HG03097 (cell line): ENCODE results near the gene RIGI.
"Not testable (repeated sequence)": the region's sequence is repeated elsewhere in the genome, so short reads cannot be mapped to it uniquely, and the experiment has no call there.

ENCODE experiments used
- ATAC-seq: cut with Tn5 transposase; IDR thresholded peaks from one replicate; pipeline ENCODE4 v1.9.1; 2021; ENCODE audit not compliant: unreplicated experiment, low FRiP score

RIGI gene

DNA sequence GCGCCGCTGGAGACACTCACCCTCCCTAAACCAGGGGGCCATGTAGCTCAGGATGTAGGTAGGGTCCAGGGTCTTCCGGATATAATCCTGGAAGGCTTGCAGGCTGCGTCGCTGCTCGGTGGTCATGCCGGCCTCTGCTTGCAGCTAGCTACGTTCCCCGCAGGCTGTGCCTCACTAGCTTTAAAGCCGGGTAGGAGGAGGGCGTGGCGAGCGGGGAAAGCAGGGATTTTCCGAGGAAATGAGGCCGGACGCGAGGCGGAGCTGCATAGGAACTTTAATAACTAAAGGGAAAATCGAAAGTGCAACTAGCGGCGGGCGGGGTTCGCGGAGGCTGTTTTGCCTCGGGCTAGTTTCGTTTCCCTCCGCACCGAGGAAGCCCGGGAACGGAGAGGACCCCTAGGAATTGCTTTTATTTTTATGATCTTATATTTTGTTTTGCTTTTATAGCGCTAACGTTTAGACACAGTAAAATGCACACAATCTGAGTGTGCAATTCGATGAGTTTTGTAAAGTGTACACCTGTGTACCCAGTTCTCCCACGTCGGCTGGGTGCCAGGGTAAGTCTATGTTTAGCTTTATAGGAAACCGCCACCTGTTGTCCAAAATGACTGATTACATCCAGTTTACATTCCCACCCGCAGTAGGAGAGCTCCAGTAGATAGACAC is at the start of gene RIGI:
TSS of gene RIGI (minus strand) at position 156 of the 666 bp plus-strand sequence. CDS start at position 126, 30 bp downstream.
- ATAC-seq = peak; percentile 71

DNA sequence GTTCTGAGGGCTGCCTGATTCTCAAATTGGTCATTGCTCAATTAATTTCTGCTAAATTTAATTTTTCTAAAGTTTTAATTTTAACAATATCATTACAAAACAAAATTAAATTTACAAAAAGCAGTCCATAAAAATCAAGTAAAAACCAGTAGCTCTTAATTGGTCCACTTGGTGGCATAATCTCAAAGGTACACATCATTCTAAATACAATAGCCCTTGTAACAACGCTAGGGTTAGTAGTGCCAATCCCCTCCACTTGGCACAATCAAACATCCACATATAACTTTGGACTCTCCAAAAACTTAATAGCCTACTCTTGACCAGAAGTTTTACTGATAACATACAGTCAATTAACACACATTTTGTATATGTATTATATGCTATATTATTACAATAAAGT is 48.9 kb upstream of the RIGI start:
- no peak for ATAC-seq

DNA sequence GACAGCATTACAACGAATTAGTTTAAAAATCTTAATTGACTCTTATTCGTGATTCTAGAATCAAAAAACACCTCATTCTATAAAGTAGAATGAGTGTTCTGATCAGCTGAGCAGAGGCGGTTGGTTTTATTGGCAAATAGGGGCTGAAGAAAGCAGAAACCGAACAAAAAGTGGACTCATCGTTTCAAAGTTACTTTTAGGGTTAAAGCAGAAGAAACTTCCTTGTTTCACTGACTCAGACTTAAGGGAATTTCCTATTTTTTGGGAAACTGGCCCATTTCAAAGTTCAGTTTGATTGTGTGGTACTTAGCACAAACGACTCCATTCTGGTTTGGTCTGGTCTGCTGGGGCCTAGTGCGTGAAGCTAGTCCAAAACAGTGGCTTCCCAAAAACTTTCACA is 47.8 kb upstream of the RIGI start:
- no peak for ATAC-seq

DNA sequence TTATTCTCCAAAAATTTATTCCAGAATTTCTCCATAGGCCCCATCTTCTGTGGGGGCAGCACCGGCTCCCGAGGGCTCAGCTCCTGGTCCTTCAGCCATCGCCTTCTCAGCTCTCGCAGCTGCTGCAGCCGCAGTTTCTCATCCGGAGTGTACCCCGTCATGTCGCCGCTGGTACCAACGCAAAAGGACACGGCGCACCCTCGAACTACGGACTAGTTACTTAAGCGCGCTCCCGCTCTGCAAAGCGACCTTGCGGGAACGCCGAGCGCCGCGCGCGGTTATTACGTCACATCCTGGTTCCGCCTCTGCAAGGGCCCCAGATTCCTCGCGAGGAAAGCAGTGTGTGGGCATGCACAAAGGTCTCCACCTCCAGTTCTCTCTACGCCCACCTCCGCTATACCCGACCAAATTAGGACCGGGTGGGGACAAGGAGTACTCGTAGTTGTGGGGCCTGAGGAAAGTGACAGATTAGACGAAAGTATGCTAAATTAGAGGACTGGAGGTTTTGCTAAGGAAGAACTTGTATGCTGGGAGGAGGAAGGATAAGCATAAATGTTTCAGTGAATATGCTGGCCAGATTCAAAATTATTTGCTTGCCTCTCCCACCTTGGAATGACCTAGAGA is 47.0 kb upstream of the RIGI start, which contains the start of gene NDUFB6:
TSS of gene NDUFB6 (minus strand) at position 260 of the 624 bp plus-strand sequence. CDS start at position 161, 99 bp downstream.
- peak; percentile 88 for ATAC-seq

DNA sequence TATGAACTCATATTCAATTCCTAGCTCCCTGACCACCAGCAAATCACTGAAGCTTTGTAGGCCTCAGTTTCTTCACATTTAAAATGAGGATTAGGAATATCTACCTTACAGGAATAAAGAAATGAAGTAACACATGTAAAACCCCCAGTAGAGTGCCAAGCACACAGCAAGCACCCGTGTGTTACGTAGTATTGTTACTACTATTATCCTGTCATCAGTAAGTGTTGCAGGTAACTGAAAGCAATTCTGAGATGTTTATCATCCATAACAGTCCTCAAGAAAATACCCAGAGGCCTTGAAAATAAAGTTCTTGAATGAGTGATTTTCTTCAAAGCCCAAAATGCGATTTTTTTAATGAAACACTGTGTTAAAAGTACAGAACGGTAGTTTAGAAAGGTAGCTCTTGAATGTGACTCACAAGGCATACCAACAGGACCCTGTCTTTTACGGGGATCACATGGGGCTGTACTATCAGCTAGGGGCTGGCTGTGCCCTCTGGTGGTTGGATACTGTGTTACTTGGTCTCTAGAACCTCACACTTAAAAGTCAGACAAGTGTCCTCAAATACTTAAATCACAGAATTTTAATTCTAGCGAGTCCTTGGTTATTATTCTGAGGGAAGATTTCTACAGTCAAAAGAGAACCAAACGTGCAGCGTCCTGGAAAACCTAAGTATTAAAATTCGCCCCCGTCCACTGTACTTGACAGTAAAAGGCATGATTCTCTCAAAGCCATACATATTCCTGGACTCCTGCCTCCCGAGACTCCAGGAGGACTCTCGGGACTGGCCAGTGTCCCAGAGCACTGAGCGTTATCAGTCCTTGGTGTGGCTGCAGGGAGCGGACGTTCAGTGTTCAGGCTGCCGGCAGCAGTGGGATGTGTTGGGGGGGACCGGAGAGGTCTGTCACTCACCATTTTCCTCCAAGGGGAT is 46.2 kb upstream of the RIGI start:
- ATAC-seq = peak; percentile 89

DNA sequence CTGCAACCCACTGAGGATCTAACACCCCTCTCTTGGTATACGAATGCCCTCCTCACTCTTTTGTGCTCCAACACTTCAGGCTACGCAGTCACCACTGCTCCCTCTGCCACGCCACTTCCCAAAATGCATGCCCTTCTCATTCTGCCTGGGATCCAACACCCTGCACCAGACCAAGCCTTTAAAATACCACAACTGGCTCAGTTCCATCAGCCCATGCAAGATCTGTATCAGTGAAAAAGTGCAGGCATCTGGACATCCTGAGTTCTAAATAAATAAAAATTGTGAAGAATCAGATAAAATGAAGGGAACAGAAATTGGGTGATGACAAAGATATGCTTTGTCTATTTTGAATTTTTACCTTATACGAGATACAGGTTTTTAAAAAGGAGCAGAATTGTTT is 44.3 kb upstream of the RIGI start:
- no peak for ATAC-seq

DNA sequence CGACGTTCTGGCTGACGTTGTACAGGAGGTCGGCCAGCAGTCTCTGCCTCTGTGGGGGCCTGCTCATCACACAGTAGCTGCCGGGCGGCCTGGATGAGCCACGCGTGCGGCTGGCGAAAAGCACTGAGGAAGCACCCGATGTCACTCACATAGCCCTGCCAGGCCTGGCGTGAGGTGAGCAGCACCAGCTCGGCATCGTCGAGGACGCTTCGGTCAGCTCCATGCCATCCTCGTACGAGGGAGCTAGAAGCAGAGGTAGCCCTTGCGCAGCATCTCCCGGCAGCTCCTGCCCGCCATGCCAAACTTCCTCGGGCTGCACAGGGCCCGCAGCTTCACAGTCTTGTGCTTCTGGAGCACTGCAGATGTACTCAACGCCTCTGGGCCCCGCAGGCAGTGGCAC is 40.8 kb upstream of the RIGI start:
- no peak for ATAC-seq

DNA sequence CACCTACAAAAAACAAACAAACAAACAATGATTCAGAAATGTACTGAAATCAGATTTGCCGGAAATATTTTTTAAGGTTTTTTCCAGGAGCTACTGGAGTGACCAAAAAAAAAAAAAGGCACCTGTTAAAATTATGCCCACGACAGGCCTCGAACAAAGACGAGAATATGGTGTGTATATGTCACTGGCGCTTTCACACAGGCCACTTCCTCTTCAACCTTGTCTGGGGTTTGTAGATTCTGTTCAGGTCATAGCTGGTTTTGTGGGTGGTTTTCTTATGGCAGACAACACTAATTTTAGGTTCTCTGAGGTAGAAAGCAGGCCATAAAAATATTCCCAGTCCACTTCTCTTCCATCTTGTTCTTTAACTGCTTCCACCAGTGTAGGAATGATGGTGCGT is 40.0 kb upstream of the RIGI start:
- no peak for ATAC-seq

DNA sequence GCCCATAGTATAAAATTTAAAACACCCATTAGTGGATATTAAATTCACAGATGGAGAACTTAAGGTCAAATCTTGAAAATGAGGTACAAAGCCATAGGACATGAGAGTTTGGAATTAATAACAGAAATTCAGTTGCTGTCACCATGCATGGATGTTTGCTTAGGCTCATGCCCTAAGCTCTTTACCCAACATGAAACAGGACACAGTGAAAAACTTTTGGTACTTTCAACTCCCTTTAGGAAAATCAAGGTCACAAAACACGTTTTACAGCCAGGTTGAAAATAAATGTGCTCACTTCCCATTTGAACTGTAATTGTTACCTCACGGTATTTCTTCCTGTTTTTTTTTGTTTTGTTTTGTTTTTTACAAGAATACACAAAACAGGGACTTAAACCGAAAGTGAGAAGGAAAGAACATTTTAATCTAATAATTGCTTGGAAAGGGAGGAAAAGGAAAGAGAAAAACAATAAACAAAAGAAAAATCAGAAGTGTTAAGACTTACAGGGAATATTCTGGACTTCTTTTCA is 32.5 kb upstream of the RIGI start:
- no peak for ATAC-seq

DNA sequence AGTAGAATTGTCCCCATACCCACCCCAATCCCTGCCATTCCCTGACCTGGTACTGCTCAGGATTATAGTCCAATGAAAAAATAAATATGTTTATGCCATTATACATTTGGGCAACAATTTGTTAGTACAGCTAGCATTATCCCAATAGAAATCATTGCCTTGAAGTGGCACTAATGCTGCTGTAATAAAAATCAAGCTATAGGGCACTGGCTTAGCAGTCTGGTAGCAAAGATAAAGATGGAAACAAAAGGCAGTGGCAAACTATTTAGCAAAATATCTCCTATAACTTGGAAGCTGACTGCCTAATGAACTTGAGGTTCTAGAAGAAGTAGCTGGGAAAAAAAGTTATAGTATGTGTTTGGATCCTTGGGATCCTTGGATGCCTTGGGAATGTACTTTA is 28.6 kb upstream of the RIGI start:
- ATAC-seq = no peak

DNA sequence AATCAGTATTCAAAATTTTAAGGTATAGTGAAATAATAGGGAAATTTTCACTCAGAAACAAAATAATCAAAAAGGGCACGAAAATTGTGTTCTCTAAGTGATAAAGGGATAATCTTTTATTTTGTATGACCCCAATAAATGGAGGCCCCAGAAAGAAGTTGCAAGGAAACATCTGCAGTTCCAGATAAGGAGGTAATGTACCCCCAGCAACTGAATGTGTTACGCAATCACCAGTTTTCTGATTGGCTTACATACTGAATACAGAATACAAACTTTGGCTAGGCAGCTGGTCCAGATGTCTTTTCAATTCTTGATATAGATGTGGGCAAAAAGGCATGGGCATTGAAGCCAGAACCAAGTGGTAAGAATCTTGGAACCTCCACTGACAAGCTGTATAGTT is 28.1 kb upstream of the RIGI start:
- ATAC-seq = no peak

DNA sequence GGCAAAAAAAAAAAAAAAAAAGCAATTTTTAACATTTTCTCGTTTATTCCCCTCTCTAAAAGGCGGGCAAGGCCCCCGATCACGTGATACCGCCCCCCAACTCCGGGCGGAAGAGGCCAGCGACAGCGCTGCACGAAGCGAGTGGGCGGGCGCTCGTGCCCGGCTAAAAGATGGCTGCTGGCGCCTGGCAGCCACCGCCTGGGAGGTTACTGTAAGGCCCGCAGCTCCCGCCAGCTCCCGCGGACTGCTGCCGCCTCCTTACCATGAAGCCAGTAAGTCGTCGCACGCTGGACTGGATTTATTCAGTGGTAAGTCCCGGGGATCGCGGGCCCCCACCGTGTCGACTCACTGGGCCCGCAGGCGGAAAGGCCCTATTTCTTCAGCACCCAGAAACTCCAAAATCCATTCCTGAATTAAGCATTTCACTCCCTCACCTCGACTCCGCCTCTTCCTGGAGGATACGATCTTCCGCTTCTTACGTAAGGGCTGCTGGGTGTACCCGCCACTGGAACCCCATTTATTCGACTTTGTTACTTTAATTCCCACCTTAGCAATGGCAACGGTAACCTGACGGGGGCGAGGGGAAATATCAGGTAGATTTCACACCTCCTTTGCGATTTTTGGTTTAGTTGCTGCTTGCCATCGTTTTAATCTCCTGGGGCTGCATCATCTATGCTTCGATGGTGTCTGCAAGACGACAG is 26.3 kb upstream of the RIGI start, which contains the start of the genes SMIM27 and TOPORS:
TSS of gene SMIM27 (plus strand) at position 156 of the 701 bp plus-strand sequence. CDS start at position 264, 108 bp downstream.
TSS of gene TOPORS (minus strand) at position 415 of the 701 bp plus-strand sequence. CDS start at position 265, 150 bp downstream.
- peak; percentile 64 for ATAC-seq

DNA sequence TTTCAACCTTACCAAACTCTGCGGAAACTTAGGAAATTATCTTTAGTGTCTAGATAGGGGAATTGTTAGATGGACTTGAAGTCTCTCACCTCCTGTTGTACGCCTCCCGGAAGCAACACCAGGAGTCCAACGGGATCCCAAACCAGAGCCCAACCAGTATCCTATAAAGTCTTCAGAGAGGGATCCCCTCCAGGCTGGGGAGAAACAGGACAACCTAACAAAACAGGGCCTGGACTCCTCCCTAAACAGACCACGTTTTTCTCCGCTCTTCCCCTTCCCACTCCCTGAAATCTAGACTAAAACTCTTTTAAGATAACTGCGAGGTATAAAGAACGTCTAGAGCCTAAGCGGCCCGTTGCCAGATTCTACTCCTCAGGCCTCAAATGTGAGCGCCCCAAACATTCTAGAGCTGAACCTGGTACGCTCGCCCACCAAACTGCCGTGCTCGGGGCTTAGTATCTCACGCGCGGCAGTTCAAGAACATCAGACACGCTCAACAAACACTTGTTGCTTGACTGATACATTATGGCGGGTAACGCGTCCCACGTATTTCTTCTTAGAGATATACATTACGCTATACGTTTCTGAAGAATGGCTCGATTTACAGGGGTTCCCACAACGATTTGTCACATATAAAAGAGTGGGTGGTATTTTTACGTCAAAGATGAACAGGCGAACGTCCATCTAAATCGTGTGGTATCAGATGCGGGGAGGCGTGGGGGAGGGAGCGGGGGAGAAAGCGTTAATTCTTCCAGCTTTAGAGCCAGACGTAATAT is 25.5 kb upstream of the RIGI start:
- no peak for ATAC-seq

DNA sequence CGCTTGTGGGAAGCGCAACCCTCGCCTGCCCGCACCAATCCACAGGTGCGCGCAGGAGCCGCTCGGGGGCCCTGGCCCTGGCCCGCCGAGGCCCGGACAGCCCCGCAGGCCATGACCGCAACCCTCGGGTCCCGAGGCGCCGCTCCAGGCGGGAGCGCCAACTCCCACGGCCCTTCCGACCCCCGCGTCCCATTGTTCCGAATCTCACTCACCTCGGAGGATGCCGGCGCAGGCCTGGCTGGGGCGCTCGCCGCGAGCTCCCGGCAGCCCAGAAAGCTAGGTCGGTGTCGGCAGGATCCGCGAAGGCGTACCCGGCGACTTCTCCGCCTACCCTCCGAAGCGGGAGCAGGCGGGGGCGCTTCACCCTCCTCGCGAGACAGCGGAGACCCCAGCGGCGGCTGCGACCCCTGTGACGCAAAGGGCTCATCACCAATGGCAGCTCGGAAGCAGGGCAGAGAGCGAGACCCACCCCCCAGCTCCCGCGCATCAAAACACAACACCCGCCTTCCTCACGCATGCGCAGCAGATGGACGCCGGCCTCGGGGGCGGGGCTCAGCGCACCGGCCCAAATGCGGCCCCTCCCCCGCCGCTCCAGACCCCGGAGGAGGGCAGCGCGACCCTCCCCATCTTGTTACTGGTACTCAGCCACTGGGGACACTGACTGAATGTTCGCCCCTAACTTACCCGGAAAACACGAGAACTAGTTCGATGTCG is 24.7 kb upstream of the RIGI start:
- peak; percentile 67 for ATAC-seq

DNA sequence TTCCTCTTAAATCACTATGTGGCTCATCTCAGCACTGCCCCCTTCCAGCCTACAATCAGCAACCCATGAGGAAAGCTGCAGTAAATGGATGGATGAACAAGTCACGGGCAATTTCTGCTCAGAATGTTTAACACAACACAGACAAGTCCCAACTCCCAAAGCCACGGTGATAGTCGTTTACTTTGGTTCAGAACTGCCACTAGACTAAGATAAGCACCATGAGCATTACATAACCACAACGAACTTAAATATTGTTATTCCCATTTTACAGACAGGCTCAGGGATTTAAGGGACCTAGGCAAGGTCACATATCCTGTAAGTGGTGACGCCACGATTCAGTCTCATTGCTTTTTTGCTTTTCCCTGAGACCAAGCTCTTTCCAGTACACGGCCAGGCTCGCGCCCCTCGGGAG is 24.2 kb upstream of the RIGI start:
- ATAC-seq = no peak

DNA sequence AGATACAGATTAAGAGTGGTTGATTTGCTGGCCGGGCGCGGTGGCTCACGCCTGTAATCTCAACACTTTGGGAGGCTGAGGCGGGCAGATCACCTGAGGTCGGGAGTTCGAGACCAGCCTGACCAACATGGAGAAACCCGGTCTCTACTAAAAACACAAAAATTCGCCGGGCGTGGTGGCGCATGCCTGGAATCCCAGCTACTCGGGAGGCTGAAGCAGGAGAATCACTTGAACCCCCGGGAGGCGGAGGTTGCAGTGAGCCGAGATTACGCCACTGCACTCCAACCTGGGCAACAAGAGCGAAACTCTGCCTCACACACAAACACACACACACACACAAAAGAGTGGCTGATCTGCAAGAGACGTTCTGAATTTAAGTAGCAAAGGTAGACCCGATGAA is 22.2 kb upstream of the RIGI start:
- ATAC-seq = not testable (repeated sequence)

DNA sequence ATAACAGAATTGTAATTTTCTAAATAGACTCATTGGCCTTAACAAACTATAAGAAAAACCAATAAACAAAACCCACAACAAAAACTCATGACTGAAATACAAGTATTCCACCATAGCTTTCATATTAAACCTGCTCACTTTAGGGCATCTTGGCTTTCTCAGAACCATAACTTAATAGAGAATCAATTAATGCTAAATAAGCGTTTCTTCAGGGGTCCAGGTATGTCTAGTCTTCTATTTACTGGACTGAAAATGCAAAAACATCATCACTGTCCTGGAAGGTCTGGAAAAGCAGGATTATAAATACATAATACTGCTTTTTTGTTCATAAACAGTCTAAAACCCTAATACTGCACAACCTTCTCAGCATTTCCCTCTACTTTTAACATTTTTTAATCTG is 19.9 kb upstream of the RIGI start:
- ATAC-seq = no peak

DNA sequence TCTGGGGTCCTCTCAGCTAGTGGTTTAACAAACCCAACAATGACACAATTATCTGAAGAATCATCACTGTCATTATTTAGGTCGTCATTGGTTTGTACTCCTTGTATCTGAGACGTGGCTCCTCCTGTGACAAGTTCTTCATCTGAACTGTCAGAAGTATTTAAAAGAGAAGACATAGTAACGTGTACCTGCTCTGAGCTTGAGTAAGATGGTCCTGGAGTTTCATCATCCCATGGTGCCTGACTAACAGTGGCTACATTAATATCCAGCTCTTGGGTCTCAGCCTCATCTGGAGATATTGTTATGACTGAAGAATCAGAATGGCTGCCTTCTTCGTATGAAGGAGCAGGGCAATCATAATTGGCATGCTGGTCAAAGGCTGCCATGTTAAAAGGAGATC is 17.1 kb upstream of the RIGI start:
- ATAC-seq = no peak

DNA sequence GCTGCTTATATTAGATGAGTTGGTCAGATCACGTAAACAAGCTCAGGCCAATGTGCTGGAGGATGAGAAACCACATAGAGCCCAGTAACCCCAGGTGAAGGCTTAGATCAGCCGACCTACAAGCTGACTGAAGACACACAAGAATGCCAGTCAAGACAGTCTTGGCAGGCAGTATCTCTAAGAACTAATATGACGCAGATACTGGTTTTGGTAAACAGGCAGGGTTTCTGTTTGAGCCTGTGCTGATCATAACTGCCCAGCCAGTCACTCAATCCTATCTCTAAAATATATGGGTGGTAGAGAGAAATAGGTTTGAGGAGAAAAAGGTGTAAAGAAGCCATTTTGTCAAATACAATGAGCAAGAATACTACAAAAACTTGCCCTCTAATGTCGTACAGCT is 7.8 kb upstream of the RIGI start:
- no peak for ATAC-seq
